DMS 273 (cell line): Measurements from ENCODE around the gene DRD3.

ENCODE experiments used
- DNase-seq: peaks from one replicate; lab custom pipeline; 2025; ENCODE audit not compliant: unreplicated experiment; lab: John Stamatoyannopoulos, UW

DRD3 gene

GRCh38 chr3:114186501-114186900, 7.6 kb upstream of the DRD3 start:
- no peak for DNase-seq

GRCh38 chr3:114179575-114179974, 723 bp upstream of the DRD3 start:
- peak; percentile 72 for DNase-seq

- no peak for DNase-seq
These were observed 2.0 kb downstream of the DRD3 start for GRCh38 chr3:114176890-114177289.

- no peak for DNase-seq
These were observed 2.4 kb downstream of the DRD3 start for GRCh38 chr3:114176487-114176886.

GRCh38 chr3:114175204-114175987, 3.5 kb downstream of the DRD3 start:
- DNase-seq, result no peak

- no peak for DNase-seq
These were observed 7.2 kb downstream of the DRD3 start for GRCh38 chr3:114171677-114172076.

GRCh38 chr3:114168150-114168549, 10.7 kb downstream of the DRD3 start:
- no peak for DNase-seq

- no peak for DNase-seq
These were observed 21.5 kb downstream of the DRD3 start for GRCh38 chr3:114157321-114157720.

GRCh38 chr3:114155370-114155821, 23.5 kb downstream of the DRD3 start:
- DNase-seq, result peak; percentile 70

- DNase-seq, result no peak
These were observed 24.5 kb downstream of the DRD3 start for GRCh38 chr3:114154321-114154821.

GRCh38 chr3:114152519-114153151, 26.2 kb downstream of the DRD3 start:
- peak; percentile 96 for DNase-seq

- no peak for DNase-seq
These were observed 27.8 kb downstream of the DRD3 start for GRCh38 chr3:114151091-114151490.

GRCh38 chr3:114147251-114147650, 31.6 kb downstream of the DRD3 start:
- DNase-seq, result no peak

GRCh38 chr3:114144909-114145688, 33.8 kb downstream of the DRD3 start:
- peak; percentile 31 for DNase-seq

GRCh38 chr3:114143817-114144216, 35.0 kb downstream of the DRD3 start:
- no peak for DNase-seq

- no peak for DNase-seq
These were observed 39.0 kb downstream of the DRD3 start for GRCh38 chr3:114139836-114140235.

GRCh38 chr3:114133947-114134346, 44.9 kb downstream of the DRD3 start:
- no peak for DNase-seq

GRCh38 chr3:114132500-114132899, 46.4 kb downstream of the DRD3 start:
- DNase-seq, result no peak

GRCh38 chr3:114128826-114129225, 50.0 kb downstream of the DRD3 start:
- DNase-seq, result no peak

GRCh38 chr3:114128231-114128630, 50.6 kb downstream of the DRD3 start:
- no peak for DNase-seq

- DNase-seq, result no peak
These were observed 51.3 kb downstream of the DRD3 start for GRCh38 chr3:114127517-114127916.

- DNase-seq, result no peak
These were observed 52.4 kb downstream of the DRD3 start for GRCh38 chr3:114126461-114126860.
